PC-9 (cell line): Measurements from ENCODE around the gene TMEM176A.
A peak's percentile ranks its signal among the peaks of the same experiment; 100 is the strongest.

Experiments used
- CTCF ChIP-seq: fragments of 200-600 bp; sonication (generic); conservative IDR thresholded peaks from 2 replicates; pipeline ENCODE4 v1.6.1; 2017; ENCODE audit warnings: mixed run types, antibody characterized with exemption, mild to moderate bottlenecking, moderate library complexity
- EZH2 ChIP-seq: fragments of 200-600 bp; sonication (generic); IDR thresholded peaks from 2 replicates; pipeline ENCODE4 v1.8.0; 2017; ENCODE audit warnings: antibody characterized with exemption, low read depth

GRCh38 chr7:150756858-150757257, 43.7 kb upstream of the TMEM176A start:
- TF ChIP-seq CTCF = peak; percentile 34; the same call in 1 of the 2 replicates
- TF ChIP-seq EZH2 = no peak
